ENCODE results near the gene ZFPM1. TPM values are rescaled to one million over a fixed set of nuclear protein-coding genes. Genes with fewer than 3 reads are reported as not detected.
A peak's percentile ranks its signal among the peaks of the same experiment; 100 is the strongest.

ZFPM1 gene
- total and polyA plus RNA-seq, 4 donors, result 0.57 to 9.0 (median 2.8) TPM

- Histone ChIP-seq H3K9ac (ENCODE audit: insufficient read depth in 1 of 2, low read length in 2 of 2) (no peak overlapping the region), H3K27ac (ENCODE audit: low read depth in 1 of 2, low read length in 1 of 2) (peak overlapping the region in 1 of 2 donors; percentile 35), H3K9me3 (ENCODE audit: control insufficient read depth in 4 of 4, insufficient read depth in 3 of 4, low read length in 3 of 4) (peaks cover 0 to 3% (median 0%) of the 10 kb centered on the region in 4 donors), H3K4me1 (ENCODE audit: control insufficient read depth in 5 of 5, insufficient read depth in 5 of 5, low read length in 5 of 5) (peaks cover 0 to 9% (median 0%) of the 10 kb centered on the region in 5 donors), H3K27me3 (ENCODE audit: control insufficient read depth in 3 of 3, insufficient read depth in 3 of 3, low read length in 2 of 3) (no peaks in the 10 kb centered on the region), H3K4me3 (no peak overlapping the region), H3K36me3 (ENCODE audit: control insufficient read depth in 4 of 4, insufficient read depth in 4 of 4, low read length in 4 of 4) (no peaks in the 10 kb centered on the region)
- 29 to 49% methylated on average over 16 to 23 of the region's 23 CpGs for WGBS, 2 donors
- TF ChIP-seq, protein P1, sequence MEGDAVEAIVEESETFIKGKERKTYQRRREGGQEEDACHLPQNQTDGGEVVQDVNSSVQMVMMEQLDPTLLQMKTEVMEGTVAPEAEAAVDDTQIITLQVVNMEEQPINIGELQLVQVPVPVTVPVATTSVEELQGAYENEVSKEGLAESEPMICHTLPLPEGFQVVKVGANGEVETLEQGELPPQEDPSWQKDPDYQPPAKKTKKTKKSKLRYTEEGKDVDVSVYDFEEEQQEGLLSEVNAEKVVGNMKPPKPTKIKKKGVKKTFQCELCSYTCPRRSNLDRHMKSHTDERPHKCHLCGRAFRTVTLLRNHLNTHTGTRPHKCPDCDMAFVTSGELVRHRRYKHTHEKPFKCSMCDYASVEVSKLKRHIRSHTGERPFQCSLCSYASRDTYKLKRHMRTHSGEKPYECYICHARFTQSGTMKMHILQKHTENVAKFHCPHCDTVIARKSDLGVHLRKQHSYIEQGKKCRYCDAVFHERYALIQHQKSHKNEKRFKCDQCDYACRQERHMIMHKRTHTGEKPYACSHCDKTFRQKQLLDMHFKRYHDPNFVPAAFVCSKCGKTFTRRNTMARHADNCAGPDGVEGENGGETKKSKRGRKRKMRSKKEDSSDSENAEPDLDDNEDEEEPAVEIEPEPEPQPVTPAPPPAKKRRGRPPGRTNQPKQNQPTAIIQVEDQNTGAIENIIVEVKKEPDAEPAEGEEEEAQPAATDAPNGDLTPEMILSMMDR (IDR thresholded peaks at IDR 0.05; ENCODE audit: control extremely low read depth, extremely low read depth), result no peak
- no peak for ATAC-seq (ENCODE audit: insufficient read depth, low FRiP score)
- DNase-seq, result peak in 1 of 3 donors; percentile 29
These were observed 46.8 kb downstream of the ZFPM1 start for GRCh38 chr16:88499836-88500251.

GRCh38 chr16:88500255-88500661 lies 47.2 kb downstream of the ZFPM1 start:
- no peak for ATAC-seq (ENCODE audit: insufficient read depth, low FRiP score)
- TF ChIP-seq, protein P1 (IDR thresholded peaks at IDR 0.05; ENCODE audit: control extremely low read depth, extremely low read depth), result no peak
- H3K9me3 ChIP-seq (ENCODE audit: control insufficient read depth in 4 of 4, insufficient read depth in 3 of 4, low read length in 3 of 4), result peaks cover 0 to 3% (median 0%) of the 10 kb centered on the region in 4 donors
- DNase-seq, result no peak
- H3K36me3 ChIP-seq (ENCODE audit: control insufficient read depth in 4 of 4, insufficient read depth in 4 of 4, low read length in 4 of 4), result no peaks in the 10 kb centered on the region
- H3K4me3 ChIP-seq, result no peak overlapping the region
- H3K9ac ChIP-seq (ENCODE audit: insufficient read depth in 1 of 2, low read length in 2 of 2), result no peak overlapping the region
- WGBS, 2 donors, result 66 to 74% methylated on average over 17 of the region's 17 CpGs
- peaks cover 0 to 9% (median 0%) of the 10 kb centered on the region in 5 donors for H3K4me1 ChIP-seq (ENCODE audit: control insufficient read depth in 5 of 5, insufficient read depth in 5 of 5, low read length in 5 of 5)
- no peaks in the 10 kb centered on the region for H3K27me3 ChIP-seq (ENCODE audit: control insufficient read depth in 3 of 3, insufficient read depth in 3 of 3, low read length in 2 of 3)
- peak overlapping the region in 1 of 2 donors; percentile 35 for H3K27ac ChIP-seq (ENCODE audit: low read depth in 1 of 2, low read length in 1 of 2)

- no peak overlapping the region for H3K27ac ChIP-seq (ENCODE audit: low read depth in 1 of 2, low read length in 1 of 2)
- H3K36me3 ChIP-seq (ENCODE audit: control insufficient read depth in 4 of 4, insufficient read depth in 4 of 4, low read length in 4 of 4), result no peaks in the 10 kb centered on the region
- H3K4me3 ChIP-seq, result no peak overlapping the region
- TF ChIP-seq, protein P1 (IDR thresholded peaks at IDR 0.05; ENCODE audit: control extremely low read depth, extremely low read depth), result no peak
- H3K27me3 ChIP-seq (ENCODE audit: control insufficient read depth in 3 of 3, insufficient read depth in 3 of 3, low read length in 2 of 3), result no peaks in the 10 kb centered on the region
- DNase-seq (no peak), ATAC-seq (ENCODE audit: insufficient read depth, low FRiP score) (no peak)
- WGBS, 2 donors, result 91 to 94% methylated on average over 15 of the region's 15 CpGs
- peaks cover 0 to 9% (median 0%) of the 10 kb centered on the region in 5 donors for H3K4me1 ChIP-seq (ENCODE audit: control insufficient read depth in 5 of 5, insufficient read depth in 5 of 5, low read length in 5 of 5)
- no peak overlapping the region for H3K9ac ChIP-seq (ENCODE audit: insufficient read depth in 1 of 2, low read length in 2 of 2)
- H3K9me3 ChIP-seq (ENCODE audit: control insufficient read depth in 4 of 4, insufficient read depth in 3 of 4, low read length in 3 of 4), result no peaks in the 10 kb centered on the region
These were observed 49.3 kb downstream of the ZFPM1 start for GRCh38 chr16:88502371-88502770.

DNA sequence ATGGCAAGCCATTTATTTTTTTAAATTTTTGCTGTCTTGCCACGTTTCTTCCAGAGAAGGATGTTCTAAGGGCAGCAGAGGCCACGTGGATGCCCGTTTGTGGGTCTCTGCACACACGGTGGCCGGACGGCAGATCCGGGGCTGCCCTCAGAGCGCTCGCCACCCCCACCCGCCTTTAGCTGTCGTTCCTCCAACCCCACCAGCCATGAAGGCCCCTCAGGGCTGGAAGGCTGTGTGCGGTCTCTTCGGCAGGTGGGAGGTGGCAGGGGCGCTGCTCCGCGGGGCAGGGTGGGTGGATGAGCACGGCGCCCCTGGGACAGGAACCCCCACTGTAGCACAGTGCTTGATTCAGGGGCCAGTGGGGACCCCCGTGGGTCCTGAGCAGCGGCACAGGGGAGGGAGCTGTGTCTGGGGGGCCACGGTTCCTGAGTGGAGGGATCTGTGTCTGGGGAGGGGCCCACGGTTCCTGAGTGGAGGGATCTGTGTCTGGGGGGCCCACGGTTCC lies 49.7 kb downstream of the ZFPM1 start:
- TF ChIP-seq, protein P1 (IDR thresholded peaks at IDR 0.05; ENCODE audit: control extremely low read depth, extremely low read depth), result no peak
- WGBS, 2 donors, result 88 to 92% methylated on average over 23 of the region's 23 CpGs
- Histone ChIP-seq H3K9ac (ENCODE audit: insufficient read depth in 1 of 2, low read length in 2 of 2) (no peak overlapping the region), H3K27ac (ENCODE audit: low read depth in 1 of 2, low read length in 1 of 2) (no peak overlapping the region), H3K36me3 (ENCODE audit: control insufficient read depth in 4 of 4, insufficient read depth in 4 of 4, low read length in 4 of 4) (no peaks in the 10 kb centered on the region), H3K9me3 (ENCODE audit: control insufficient read depth in 4 of 4, insufficient read depth in 3 of 4, low read length in 3 of 4) (no peaks in the 10 kb centered on the region), H3K4me1 (ENCODE audit: control insufficient read depth in 5 of 5, insufficient read depth in 5 of 5, low read length in 5 of 5) (peaks cover 0 to 7% (median 0%) of the 10 kb centered on the region in 5 donors), H3K27me3 (ENCODE audit: control insufficient read depth in 3 of 3, insufficient read depth in 3 of 3, low read length in 2 of 3) (no peaks in the 10 kb centered on the region), H3K4me3 (no peak overlapping the region)
- ATAC-seq (ENCODE audit: insufficient read depth, low FRiP score) (no peak), DNase-seq (no peak)

Measured in lung (tissue), 12 donors.